Renal cortical epithelial cell (primary cell): ENCODE data around the gene MCEMP1. TPM values are rescaled to one million over a fixed set of nuclear protein-coding genes. Genes with fewer than 3 reads are reported as not detected.

ENCODE experiments used
- DNase-seq: peaks from one replicate; pipeline ENCODE4 v3.0.0-alpha.2; 2011; ENCODE audit warnings: low read depth
- total RNA-seq: library from RNA; depleted of rRNA; stranded (reverse); fragments of >200 nt; gene quantifications from 2 replicates; pipeline ENCODE4 v1.2.3, GENCODE V29; 2014

Gene MCEMP1
- total RNA-seq, 1 donor from 2014 or later, result not detected

DNA sequence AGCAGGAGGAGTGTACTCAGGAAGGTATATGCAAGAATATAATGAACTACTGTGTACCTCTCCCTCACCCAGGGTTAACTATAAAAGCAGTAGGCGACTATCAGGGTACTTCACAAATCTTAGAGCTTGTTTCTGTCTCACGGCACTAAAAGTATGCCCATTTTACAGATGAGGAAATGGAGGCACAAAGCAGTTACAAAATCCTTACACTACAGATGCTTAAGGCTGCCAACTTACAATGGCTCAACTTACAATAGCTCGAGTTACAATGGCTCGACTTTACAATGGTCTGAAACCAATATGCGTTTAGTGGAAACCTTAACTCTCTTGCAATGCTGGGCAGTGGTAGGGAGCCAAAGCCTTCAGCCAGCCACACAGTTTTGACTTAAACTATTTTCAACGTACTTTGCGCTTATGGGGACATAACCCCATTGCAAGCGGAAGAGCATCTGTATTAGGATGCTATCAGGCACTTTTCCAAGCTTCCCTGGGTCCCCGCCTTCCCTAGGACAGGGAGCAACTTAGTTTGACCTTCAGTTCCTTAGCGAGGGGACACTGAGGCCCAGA, 20.9 kb downstream of the MCEMP1 start:
- DNase-seq, result no peak

DNA sequence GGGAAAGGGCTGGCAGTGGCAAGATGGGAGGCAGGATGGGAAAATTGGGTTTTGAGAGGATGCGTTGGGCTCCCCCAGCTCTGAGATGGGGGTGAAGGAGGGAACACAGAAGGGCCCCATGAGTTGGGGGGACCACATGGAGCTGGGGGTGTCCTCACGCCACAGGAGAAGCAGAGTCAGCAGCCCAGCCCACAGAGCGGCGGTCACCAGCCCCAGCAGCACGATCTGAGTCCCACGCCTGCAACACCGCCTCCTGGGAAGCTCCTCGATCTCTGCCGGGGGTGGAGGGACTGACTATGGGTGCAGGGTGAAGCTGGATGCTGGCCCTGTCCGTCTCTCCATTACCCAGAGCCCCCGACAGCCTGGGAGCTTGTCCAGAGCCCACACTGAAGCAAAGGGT, 21.7 kb downstream of the MCEMP1 start:
- no peak for DNase-seq

DNA sequence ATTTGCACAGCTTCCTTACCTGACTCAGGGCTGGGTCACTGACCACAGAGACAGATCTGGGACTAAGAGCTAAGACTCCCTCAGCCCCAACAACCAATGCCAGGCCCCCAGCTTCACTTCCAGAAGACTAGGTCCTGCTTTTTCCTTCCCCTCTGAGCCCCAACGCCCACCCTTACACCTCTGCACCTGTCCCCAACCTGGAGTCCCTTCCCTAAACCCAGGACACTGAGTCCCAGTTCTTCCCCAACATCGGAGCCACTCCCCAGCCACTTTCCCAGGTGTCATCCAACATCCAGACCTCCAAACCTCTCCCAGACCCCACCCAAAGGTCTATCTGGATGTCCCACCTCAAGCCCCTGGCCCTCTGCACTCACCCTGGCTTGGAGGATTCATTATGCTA, 22.1 kb downstream of the MCEMP1 start:
- DNase-seq, result no peak

DNA sequence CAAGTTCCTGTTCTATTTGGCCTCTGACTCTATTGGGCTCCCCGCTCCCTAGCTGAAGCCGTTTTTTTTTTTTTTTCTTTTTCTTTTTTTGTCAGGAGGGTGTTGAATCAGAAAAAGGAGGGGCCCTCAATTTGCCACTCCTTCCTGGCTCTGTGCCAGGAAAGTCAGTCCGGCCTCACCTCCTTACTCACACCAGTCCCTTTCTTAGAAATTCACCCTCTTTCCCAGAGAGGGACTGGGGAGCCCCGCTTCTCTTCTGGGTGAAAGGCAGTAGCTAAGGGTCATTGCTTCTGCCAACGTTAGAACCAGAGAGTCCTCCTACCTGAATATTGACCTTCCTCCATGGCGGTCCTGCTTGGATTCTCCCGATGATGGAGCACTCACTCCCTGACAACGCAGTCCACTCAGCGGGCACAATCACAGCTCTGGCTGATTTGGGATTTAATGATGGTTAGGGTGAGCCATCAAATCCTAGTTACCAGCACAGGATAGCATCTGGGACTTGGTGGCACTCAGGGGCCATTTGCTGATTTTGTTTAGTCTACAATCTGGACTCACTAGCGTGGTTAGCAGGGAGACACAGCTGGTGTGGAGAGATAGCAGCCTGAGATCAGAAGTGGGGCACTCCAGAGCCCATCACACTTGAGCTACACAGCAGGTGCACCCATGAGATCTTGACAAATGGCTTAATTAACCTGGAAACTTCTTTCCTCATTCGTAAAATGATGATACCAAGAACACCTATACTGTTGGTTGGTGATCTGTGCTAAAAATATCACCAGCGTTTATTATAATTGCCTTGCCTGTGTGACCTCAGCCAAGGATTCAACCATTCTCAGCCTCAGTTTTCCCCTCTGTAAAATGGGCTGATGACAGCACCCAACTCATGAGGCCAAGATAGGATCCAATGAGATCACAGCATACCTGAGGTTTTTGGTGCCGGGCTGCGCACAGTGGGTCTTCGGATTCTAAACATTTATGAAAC, 22.8 kb downstream of the MCEMP1 start:
- DNase-seq, result no peak

GRCh38 chr19:7701049-7701653, 24.3 kb downstream of the MCEMP1 start:
- DNase-seq, result no peak

DNA sequence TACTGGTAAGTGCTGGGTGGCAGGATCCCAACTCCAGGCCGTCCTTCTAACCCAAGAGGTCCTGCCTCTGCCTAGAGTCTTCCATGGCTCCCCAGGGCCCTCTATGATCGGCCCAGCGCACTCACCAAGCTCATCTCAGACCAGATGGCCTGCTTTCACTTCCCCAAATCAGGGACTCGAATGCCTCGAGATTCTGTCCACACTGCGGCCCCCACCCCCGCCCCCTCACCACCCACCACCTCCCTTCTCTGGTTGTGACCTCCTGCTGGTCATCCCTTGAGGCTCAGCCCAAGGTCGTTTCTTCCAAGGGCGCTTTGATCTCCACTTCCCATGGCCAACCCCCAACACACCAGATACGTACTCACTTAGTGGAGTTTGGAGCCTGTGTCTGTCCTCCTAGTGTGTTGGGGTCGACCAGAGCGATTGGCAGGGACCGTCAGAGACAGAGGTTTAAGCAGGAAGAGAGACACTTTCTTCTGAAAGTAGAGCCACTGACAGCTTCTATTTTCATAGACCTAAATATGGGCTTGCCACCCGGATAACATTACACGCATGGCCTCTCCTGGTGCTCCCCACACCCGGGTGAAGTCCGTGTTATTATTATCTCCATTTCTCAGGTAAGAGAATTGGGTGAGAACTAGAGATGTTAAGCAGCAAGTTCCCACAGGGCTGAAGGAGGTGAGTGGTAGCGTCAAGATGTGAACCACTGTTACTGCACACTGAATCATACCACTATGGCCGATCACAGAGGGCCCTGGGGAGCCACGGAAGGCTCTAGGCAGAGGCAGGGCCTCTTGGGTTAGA, 25.0 kb downstream of the MCEMP1 start, which contains the start of gene FCER2:
Gene FCER2 (minus strand): TSS at position 478 of the 804 bp plus-strand sequence. CDS start 2,371 bp downstream, outside the sequence.
- DNase-seq, result no peak

DNA sequence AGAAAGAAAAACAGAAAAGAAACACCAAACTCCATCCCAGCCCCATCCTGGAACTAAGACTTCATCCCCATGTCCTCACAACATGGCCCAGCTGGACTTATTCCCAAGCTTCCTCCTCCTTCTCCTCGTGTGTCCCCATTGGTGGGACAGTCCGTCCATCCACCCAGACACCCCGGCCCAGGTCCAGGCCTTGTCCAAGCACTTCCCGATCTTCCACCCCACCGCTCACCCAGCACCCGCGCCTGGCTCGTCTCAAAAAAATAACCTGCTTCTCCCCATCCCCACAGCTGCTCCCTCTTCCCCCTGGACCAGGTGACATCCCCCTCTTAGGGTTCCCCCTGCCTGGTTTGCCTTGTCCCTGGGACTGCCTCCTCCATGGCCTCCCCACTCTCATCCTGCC, 26.4 kb downstream of the MCEMP1 start:
- no peak for DNase-seq

DNA sequence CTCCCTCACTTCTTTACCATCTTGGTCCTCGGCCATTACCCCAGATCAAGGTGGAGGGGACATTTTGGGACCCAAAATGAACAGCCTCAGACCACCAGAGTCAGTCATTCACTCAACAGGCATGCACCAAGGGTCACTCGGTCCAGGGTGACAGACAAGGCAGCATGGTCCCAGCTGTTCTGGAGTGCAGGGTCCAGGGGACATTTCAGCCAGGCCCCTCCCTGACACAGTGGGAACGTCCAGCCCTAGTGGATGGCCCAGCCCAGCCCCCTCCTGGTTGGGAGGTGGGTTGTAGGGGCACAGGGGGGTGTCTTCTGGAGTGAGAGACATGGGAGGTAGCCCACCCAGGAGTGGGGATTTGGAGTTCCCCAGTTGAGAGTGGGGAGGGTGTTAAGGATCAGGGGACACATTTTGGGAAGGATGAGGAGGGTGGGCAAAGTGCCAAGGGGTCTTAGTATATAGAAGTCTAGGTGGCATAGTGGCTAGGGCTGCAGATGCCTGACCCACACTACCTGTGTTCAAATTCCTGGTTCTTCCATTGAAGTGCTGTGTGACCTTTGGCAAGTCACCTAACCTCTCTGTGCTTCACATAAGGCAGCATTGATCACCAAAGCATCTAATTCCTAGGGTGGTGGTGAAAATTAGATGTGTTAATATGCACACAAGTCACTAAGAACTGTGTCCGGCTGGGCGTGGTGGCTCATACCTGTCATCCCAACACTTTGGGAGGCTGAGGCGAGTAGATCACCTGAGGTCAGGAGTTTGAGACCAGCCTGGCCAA, 27.6 kb downstream of the MCEMP1 start:
- no peak for DNase-seq

GRCh38 chr19:7705387-7706187, 28.7 kb downstream of the MCEMP1 start:
- DNase-seq, result no peak

- DNase-seq, result no peak
These were observed 29.5 kb downstream of the MCEMP1 start for GRCh38 chr19:7706188-7706954.

- DNase-seq, result no peak
These were observed 30.1 kb downstream of the MCEMP1 start for GRCh38 chr19:7706955-7707456.

DNA sequence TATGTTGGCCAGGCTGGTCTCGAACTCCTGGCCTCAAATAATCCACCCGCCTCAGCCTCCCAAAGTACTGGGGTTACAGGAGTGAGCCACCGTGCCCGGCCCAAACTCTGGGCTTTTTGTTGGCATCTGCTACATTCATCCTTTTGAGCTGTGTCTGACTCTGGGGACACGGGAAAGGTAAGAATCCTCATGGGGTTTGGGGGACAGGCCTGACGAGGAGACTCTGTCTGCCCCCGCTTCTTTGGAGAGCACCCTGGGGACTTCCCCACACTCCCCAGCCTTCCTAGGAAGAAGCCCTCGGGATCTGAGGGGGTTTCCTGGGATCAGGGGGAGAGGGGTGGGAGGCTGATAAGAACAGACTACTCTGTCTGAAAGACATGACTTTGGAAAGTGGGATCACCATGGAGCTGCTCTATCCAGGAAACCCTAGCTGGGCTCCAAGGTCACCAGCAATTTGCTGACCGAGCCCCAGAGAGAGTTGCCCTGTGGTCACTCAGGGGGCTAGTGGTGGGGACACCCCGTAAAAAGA, 33.1 kb downstream of the MCEMP1 start:
- DNase-seq, result no peak

DNA sequence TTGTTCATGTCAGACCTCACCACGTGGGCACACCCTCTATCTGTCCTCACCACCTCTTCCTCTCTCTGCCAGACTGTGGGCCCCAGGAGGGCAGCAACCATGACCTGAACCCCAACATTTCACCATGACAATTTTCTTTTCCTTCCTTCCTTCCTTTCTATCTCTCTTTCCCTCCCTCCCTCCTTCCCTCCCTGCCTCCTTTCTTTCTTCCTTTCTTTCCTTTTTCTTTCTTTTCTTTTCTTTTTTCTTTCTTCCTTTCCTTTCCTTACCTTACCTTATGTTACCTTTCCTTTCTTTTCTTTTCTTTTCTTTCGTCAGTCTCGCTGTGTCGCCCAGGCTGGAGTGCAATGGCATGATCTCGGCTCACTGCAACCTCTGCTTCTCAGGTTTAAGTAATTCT, 33.7 kb downstream of the MCEMP1 start:
- no peak for DNase-seq

GRCh38 chr19:7715671-7716070, 38.8 kb downstream of the MCEMP1 start:
- DNase-seq, result no peak

GRCh38 chr19:7716762-7717161, 39.9 kb downstream of the MCEMP1 start:
- no peak for DNase-seq

DNA sequence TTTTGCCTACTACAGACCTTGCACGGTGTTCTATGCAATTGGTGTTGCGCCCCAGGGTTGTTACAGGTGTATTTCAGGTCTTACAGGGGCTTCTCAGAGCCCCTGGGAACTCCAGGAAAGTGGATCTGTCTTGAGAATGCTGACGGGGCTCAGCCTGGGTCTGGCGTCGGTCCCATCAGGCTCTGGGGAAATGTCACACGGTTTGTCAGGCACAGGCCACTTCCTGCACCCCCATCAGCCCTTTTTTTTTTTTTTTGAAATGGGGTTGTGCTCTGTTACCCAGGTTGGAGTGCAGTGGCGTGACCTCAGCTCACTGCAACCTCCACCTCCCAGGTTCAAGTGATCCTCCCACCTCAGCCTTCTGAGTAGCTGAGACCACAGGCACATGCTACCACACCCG, 41.8 kb downstream of the MCEMP1 start:
- no peak for DNase-seq

- DNase-seq, result no peak
These were observed 43.5 kb downstream of the MCEMP1 start for GRCh38 chr19:7720351-7720750.

DNA sequence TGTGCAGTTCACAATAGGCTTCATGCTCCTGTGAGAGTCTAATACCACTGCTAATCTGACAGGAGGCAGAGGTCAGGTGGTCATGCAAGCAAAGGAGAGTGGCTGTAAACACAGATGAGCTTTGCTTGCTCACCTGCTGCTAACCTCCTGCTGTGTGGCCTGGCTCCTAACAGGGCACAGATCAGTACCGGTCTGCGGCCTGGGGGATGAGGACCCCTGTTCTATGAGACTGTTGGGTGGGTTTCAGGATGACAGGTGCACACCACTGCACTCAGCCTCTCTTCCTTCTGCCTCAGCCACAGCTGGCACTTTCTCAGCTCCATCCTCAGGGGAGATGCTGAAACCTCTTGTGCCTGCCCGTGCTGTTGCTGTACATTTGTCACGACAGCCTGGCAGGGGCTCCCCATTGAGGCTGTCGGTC, 45.4 kb downstream of the MCEMP1 start:
- DNase-seq, result no peak

DNA sequence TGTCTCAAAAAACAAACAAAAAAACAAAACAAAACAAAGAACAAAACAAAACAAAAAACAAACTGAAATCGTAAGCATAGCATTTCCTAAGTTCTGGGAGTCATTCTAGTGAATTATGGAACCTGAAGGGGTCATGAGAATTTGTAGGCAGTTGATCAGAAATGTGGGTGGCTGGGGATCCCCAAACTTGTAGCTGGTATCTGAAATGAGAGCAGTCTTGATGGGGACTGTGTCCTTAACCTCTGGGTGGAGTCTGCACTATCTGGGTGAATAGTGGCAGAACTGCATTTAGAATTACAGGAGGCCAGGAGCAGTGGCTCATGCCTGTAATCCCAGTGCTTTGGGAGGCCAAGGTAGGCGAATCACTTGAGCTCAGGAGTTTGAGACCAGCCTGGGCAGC, 48.9 kb downstream of the MCEMP1 start:
- DNase-seq, result no peak
